DMS153 treated with DMSO at 0.1 percent for 48 hours (cell line): ENCODE results near the gene PDE10A.
"Not testable (repeated sequence)": the region's sequence is repeated elsewhere in the genome, so short reads cannot be mapped to it uniquely, and the experiment has no call there.

Experiments
- DNase-seq: peaks from one replicate; lab custom pipeline; 2025; ENCODE audit not compliant: unreplicated experiment; lab: John Stamatoyannopoulos, UW

Gene PDE10A

GRCh38 chr6:165557674-165558073, 105.4 kb downstream of the PDE10A start:
- no peak for DNase-seq

- peak; percentile 88 for DNase-seq
Measured at GRCh38 chr6:165556116-165556843, 106.8 kb downstream of the PDE10A start.

GRCh38 chr6:165554644-165555043, 108.4 kb downstream of the PDE10A start:
- not testable (repeated sequence) for DNase-seq

GRCh38 chr6:165552248-165552736, 110.7 kb downstream of the PDE10A start:
- DNase-seq: no peak

- no peak for DNase-seq
Measured at GRCh38 chr6:165551828-165552227, 111.2 kb downstream of the PDE10A start.

- DNase-seq: no peak
Measured at GRCh38 chr6:165548450-165548849, 114.6 kb downstream of the PDE10A start.

GRCh38 chr6:165545806-165546205, 117.2 kb downstream of the PDE10A start:
- DNase-seq: no peak

DNA sequence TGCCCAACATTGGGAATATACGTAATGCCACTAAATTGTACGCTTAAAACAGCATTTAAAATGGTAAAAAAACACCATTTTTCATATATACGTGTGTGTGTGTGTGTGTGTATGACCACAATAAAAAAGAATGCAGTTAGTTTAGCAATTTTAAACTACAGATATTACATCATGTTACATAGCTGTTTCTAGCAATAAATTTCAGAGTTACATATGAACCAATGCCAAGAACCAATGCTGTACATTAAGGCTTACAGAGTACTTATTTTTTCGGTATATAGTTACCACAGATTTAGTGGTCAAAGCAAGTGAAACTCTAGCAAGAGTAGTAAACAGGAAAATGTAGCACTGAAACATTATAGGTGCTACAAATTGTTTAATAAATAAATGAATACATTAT, 119.3 kb downstream of the PDE10A start:
- no peak for DNase-seq

DNA sequence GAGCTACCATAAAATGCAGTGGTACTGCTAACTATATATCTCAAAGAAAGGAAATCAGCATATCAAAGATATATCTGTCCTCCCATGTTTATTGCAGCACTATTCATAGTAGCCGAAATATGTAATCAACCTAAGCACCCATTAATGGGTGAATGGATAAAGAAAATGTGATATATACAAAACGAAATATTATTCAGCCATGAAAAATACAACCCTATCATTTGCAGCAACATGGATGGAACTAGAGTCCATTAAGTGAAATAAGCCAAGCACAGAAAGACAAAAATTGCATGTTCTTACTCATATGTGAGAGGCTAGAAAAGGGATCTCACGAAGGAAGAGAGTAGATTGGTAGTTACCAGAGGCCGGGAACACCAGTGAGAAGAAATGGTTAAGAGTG, 126.1 kb downstream of the PDE10A start:
- no peak for DNase-seq

- no peak for DNase-seq
Measured at GRCh38 chr6:165519316-165519715, 143.7 kb downstream of the PDE10A start.

GRCh38 chr6:165515963-165516624, 146.9 kb downstream of the PDE10A start:
- DNase-seq: no peak

DNA sequence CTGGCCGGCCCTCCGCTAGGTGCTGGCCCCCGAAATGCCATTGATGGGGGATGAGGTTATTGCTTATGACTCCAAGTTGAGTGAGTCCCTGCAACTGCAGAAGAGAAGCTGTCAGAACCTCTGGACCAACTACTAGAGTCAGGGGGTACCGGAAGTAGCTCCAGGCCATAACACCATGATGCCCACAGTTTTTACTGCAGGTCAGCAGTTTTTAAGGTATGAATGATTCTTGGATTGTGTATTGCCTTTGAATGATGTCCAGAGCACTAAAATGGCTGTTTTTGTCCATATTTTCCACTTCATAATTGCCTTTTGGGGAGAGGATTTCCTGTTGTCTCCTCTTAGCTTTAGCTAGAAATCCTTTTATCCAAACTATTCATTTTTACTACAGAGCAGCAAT, 148.4 kb downstream of the PDE10A start:
- no peak for DNase-seq

DNA sequence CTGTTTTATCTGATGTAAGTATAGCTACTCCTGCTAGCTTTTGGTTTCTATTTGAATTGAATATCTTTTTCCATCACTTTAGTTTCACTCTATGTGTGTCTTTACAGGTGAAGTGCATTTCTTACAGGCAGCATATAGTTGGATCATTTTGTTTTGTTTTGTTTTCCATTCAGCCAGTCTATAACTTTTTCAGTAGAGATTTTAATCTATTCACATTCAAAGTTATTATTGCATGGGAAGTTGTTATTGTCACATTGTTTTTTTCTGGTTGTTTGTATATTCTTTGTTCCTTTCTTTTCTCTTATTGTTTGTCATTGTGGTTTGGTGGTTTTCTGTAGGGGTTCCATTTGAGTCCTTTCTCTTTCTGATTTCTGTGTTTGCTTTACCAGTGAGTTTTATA, 151.2 kb downstream of the PDE10A start:
- DNase-seq: no peak

DNA sequence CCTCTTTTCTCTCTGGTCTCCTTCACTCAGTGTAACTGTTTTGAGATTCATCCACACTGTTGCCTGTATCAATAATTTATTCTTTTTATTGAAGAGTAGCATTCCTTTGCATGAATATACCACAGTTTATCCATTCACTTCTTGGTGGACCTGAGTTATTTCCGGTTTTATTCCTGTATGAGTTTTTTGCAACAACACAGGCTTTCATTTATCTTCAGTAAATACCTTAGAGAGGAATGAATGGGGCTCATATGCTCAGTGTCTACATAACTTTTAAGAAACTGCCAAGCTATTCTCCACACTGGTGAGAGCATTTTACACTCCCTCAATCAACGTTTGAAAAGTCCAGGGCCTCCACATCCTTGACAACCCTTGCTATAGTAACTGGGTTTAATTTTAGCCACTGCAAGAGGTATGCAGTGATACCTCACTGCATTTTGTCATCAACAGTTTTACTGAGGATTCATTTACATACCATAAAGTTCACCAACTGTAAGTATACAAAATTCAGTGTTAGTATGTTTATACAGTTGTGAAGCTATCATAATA, 154.6 kb downstream of the PDE10A start:
- DNase-seq: no peak

DNA sequence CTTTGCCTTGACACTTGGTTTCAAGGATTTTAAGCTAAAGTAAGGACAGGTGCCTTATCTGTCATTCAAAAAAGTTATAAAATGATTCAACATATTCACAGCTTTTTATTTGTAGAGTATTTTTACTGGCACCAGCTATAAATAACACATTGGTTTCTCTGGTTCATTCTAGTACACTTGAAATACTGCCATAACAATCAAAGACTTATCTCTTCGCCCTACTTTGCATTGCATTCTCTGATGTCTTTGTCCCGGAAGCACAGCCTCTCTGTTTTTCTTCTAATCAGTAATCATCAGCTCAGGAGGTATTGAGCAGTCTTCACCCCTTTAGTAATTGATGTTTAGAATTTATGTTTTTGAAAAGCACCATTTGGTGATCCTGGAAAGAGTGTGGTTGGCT, 156.4 kb downstream of the PDE10A start:
- DNase-seq: no peak

DNA sequence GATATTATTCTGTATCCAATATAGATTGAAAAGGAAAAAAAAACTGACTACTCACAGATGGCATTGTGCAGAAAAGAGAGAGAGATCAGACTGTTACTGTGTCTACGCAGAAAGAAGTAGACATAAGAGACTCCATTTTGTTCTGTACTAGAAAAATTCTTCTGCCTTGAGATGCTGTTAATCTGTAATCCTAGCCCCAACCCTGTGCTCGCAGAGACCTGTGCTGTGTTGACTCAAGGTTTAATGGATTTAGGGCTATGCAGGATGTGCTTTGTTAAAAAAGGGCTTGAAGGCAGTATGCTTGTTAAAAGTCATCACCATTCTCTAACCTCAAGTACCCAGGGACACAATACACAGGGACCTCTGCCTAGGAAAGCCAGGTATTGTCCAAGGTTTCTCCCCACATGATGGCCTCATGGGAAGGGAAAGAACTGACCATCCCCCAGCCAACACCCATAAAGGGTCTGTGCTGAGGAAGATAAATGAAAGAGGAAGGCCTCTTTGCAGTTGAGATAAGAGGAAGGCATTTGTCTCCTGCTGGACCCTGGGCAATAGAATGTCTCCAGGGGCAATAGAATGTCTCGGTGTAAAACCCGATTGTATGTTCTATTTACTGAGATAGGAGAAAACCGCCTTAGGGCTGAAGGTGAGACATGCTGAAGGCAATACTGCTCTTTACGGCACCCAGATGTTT, 162.7 kb downstream of the PDE10A start:
- peak; percentile 45 for DNase-seq

GRCh38 chr6:165497472-165497871, 165.6 kb downstream of the PDE10A start:
- DNase-seq: no peak

- DNase-seq: no peak
Measured at GRCh38 chr6:165488624-165489295, 174.3 kb downstream of the PDE10A start.

DNA sequence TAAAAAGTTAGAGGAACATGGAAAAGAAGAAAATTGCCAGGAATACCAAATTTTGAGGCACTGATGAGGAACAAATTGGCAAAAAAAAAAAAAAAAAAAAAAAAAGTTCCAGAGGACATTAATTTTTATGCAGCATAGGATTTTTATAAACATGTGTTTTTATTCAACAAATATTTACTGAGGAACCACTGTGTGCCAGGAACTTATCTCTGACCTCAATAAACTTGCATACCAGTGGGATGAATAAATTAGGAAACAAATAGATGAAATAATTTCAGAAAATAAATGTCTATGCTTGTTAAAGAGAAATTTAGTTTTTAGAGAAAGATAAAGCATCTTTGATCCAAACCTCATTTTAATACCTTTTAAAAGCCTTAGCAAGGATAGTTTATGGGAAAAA, 175.1 kb downstream of the PDE10A start:
- DNase-seq: no peak

GRCh38 chr6:165487347-165487746, 175.7 kb downstream of the PDE10A start:
- no peak for DNase-seq
